Measurements from ENCODE around the gene ADD2.

Gene ADD2

GRCh38 chr2:70685771-70686171, 82.2 kb downstream of the ADD2 start:
- POLR2A ChIA-PET: no interaction called here
- CTCF ChIA-PET: interaction anchor here (1.0 to 2.2 kb wide), 10 partner anchors 9 to 382 kb away, joined by 3 to 17 read pairs (median 4); no protein-coding TSS in a partner anchor
- no peak for DNase-seq (ENCODE audit: extremely low spot score)
- TF ChIP-seq, protein P1, sequence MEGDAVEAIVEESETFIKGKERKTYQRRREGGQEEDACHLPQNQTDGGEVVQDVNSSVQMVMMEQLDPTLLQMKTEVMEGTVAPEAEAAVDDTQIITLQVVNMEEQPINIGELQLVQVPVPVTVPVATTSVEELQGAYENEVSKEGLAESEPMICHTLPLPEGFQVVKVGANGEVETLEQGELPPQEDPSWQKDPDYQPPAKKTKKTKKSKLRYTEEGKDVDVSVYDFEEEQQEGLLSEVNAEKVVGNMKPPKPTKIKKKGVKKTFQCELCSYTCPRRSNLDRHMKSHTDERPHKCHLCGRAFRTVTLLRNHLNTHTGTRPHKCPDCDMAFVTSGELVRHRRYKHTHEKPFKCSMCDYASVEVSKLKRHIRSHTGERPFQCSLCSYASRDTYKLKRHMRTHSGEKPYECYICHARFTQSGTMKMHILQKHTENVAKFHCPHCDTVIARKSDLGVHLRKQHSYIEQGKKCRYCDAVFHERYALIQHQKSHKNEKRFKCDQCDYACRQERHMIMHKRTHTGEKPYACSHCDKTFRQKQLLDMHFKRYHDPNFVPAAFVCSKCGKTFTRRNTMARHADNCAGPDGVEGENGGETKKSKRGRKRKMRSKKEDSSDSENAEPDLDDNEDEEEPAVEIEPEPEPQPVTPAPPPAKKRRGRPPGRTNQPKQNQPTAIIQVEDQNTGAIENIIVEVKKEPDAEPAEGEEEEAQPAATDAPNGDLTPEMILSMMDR (IDR thresholded peaks at IDR 0.05; ENCODE audit: control extremely low read depth, extremely low read depth, low read depth, missing control alignments): no peak

DNA sequence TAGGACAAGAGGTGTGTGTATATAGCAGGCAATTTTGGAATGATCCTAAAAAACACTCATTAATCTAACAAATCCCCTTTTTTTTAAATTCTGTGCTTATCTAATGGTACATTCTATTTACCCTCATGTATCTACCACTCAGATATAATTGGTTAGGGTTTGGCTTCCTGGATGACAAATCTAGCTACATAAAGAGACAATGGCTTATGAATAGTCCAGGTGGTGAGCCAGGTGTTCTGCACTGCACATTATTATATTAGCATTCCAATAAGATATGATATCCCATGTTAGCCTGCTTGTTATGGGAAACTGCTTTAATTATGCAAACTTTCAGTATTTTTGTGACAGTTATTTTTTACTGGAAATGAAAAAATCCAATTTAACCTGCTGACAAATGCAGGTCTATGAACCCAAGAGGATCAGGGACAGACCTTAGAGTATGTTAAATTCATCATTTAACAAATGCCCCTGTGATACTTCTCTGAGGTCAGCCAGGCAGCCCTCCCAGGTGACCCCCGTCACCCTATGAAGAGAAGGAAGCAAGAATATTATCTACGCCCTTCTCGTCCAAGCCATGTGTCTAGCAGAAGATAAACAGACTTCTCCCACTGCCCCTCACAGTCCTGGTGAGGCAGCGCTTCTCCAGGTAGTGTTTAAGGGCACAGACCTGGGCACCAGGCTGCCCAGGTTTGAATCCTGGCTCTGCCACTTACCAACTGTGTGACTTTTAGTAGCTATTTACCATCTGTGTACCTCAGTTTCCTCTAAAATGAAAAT, 83.0 kb downstream of the ADD2 start:
- ChIA-PET CTCF (interaction anchor here (1.4 to 2.2 kb wide), 5 partner anchors 12 to 102 kb away, joined by 3 to 17 read pairs (median 6); no protein-coding TSS in a partner anchor), POLR2A (no interaction called here)
- DNase-seq (ENCODE audit: extremely low spot score): no peak
- TF ChIP-seq, protein P1 (IDR thresholded peaks at IDR 0.05; ENCODE audit: control extremely low read depth, extremely low read depth, low read depth, missing control alignments): no peak

GRCh38 chr2:70683455-70683854, 84.5 kb downstream of the ADD2 start:
- CTCF ChIA-PET: interaction anchor here (2.1 kb wide), 1 partner anchor 11 kb away, joined by 6 read pairs; no protein-coding TSS in a partner anchor
- TF ChIP-seq, protein P1 (IDR thresholded peaks at IDR 0.05; ENCODE audit: control extremely low read depth, extremely low read depth, low read depth, missing control alignments): no peak

GRCh38 chr2:70680735-70681134, 87.3 kb downstream of the ADD2 start:
- TF ChIP-seq, protein P1 (IDR thresholded peaks at IDR 0.05; ENCODE audit: control extremely low read depth, extremely low read depth, low read depth, missing control alignments): no peak
- ChIA-PET CTCF (interaction anchor here (1.0 kb wide), 1 partner anchor 10 kb away, joined by 4 read pairs; no protein-coding TSS in a partner anchor), POLR2A (no interaction called here)
- no peak for DNase-seq (ENCODE audit: extremely low spot score)

More at GRCh38 chr2:70683455-70683854, 84.5 kb downstream of the ADD2 start:
- no peak for DNase-seq (ENCODE audit: extremely low spot score)
- POLR2A ChIA-PET: no interaction called here

GRCh38 chr2:70679259-70679658, 88.7 kb downstream of the ADD2 start:
- ChIA-PET POLR2A (no interaction called here), CTCF (interaction anchor here (1.1 kb wide), 1 partner anchor 62 kb away, joined by 4 read pairs; no protein-coding TSS in a partner anchor)
- TF ChIP-seq, protein P1 (IDR thresholded peaks at IDR 0.05; ENCODE audit: control extremely low read depth, extremely low read depth, low read depth, missing control alignments): no peak
- DNase-seq (ENCODE audit: extremely low spot score): no peak

DNA sequence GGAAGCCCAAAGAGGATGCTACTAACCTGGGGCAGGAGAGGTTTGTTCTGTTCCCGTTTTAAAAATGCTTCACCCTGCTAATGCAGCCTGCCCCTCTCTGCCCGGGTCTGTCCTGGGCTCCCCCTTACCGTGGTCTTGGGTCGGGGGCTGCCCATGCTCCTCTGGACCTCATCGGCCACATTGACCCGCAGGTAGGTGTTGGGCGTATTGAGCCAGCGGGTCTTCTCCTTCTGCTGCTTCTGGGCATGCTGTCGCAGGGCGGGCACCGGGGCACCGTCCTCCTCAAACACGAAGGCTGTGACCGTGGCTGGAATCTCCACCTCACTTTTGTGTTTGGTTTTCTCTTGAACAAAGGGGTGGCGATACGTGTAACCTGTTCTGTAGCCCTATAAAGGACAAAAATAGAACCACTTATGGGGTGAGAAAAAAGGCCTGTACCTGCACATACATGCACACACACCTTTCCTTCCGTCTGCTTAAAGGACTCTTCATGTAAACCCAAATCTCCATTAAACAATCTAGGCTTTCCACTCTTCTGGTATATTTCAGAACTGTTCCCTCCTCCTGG, 89.3 kb downstream of the ADD2 start:
- ChIA-PET CTCF (no interaction called here), POLR2A (no interaction called here)
- TF ChIP-seq, protein P1 (IDR thresholded peaks at IDR 0.05; ENCODE audit: control extremely low read depth, extremely low read depth, low read depth, missing control alignments): no peak
- no peak for DNase-seq (ENCODE audit: extremely low spot score)

Measured in GM10248 (cell line).